ENCODE results near the gene IL1RAP.

DNA sequence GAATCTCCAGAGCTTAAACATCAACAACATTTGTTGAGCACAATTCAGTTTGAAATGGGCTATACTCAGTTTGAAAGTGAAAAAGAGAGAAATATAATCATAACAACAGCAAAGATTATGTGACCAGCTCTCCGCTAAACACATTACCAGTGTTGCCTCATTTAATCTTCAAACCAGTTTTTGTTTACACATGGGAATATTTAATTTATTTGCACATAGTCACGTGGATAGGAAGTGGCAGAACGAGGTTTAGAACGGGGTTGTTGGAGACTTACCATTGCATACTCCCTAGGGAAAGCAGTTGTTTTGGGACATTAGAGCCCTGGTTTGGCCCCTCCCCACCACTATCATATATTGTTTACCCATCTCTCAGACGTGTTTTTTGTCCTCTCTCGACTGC, 77.2 kb downstream of the IL1RAP start:
- no peak for TF ChIP-seq CTCF (IDR thresholded peaks at IDR 0.05)
- TF ChIP-seq ZFX (IDR thresholded peaks at IDR 0.05; ENCODE audit: borderline replicate concordance), result no peak
